H1 (cell line): Measurements from ENCODE around the gene C19orf44.
A peak's percentile ranks its signal among the peaks of the same experiment; 100 is the strongest.

Experiments used
- ATF2 ChIP-seq: IDR thresholded peaks from 2 replicates; pipeline ENCODE4 v1.6.1; 2012; ENCODE audit warnings: low read length, inconsistent platforms
- BACH1 ChIP-seq: IDR thresholded peaks from 2 replicates; pipeline ENCODE4 v1.6.1; 2012; ENCODE audit warnings: low read length, improper control_type of control experiment
- CREB1 ChIP-seq: IDR thresholded peaks from 2 replicates; pipeline ENCODE4 v1.6.1; 2012; ENCODE audit warnings: inconsistent platforms
- CTCF ChIP-seq, 3 experiments: IDR thresholded peaks; 1 replicate in 2 of 3; 2 replicates in 1 of 3; pipeline versions ENCODE4 v1.5.1 to v1.6.1; 2011; ENCODE audit warnings: low read length in 3 of 3, mild to moderate bottlenecking in 3 of 3, inconsistent platforms in 2 of 3, low read depth in 1 of 3, moderate library complexity in 1 of 3; ENCODE audit not compliant: insufficient read depth in 1 of 3; ENCODE audit errors: control extremely low read depth in 1 of 3
- GTF2F1 ChIP-seq: IDR thresholded peaks from 2 replicates; pipeline ENCODE4 v1.6.1; 2012; ENCODE audit warnings: low read depth, low read length, improper control_type of control experiment, borderline replicate concordance
- HDAC6 ChIP-seq: IDR thresholded peaks from one replicate; pipeline ENCODE4 v1.7.1; 2012; ENCODE audit warnings: low read depth, mild to moderate bottlenecking, inconsistent platforms, low read length, moderate library complexity
- KDM1A ChIP-seq: fragments of 200-600, 300-600 bp; sonication (generic); IDR thresholded peaks from 2 replicates; pipeline ENCODE4 v1.7.1; 2016; ENCODE audit warnings: mild to moderate bottlenecking, low read length, borderline replicate concordance
- MAX ChIP-seq: IDR thresholded peaks from 2 replicates; pipeline ENCODE4 v1.6.1; 2012; ENCODE audit warnings: inconsistent platforms
- PHF8 ChIP-seq: fragments of 200-600 bp; sonication (generic); conservative IDR thresholded peaks from 2 replicates; pipeline ENCODE4 v1.7.1; 2012; ENCODE audit warnings: low read depth, mild to moderate bottlenecking, inconsistent platforms, low read length, moderate library complexity
- POLR2A ChIP-seq, 2 experiments: IDR thresholded peaks; 1 replicate in 1 of 2; 2 replicates in 1 of 2; pipeline ENCODE4 v1.6.1; 2011; ENCODE audit warnings: low read depth in 2 of 2, low read length in 2 of 2, mild to moderate bottlenecking in 2 of 2; ENCODE audit errors: control extremely low read depth in 1 of 2
- RFX5 ChIP-seq: IDR thresholded peaks from 2 replicates; pipeline ENCODE4 v1.6.1; 2011; ENCODE audit warnings: low read depth, low read length, improper control_type of control experiment, borderline replicate concordance
- TAF7 ChIP-seq: optimal IDR thresholded peaks from 2 replicates; pipeline ENCODE3; 2011; ENCODE audit warnings: low read depth, mild to moderate bottlenecking, inconsistent platforms, low read length, moderate library complexity, borderline replicate concordance

GRCh38 chr19:16514383-16515019 lies 18.3 kb downstream of the C19orf44 start:
- peak in 2 of 3 experiments; percentile 13 to 23; a peak in 2 of 4 replicates for TF ChIP-seq CTCF (IDR thresholded peaks at IDR 0.05; ENCODE audit: control extremely low read depth in 1 of 3, insufficient read depth in 1 of 3, low read depth in 1 of 3, low read length in 3 of 3)
- no peak for TF ChIP-seq POLR2A (IDR thresholded peaks at IDR 0.05; ENCODE audit: control extremely low read depth in 1 of 2, low read depth in 2 of 2, low read length in 2 of 2)
- TF ChIP-seq PHF8, result no peak
- no peak for TF ChIP-seq GTF2F1
- no peak for TF ChIP-seq TAF7
- TF ChIP-seq RFX5, result no peak
- TF ChIP-seq CREB1, result no peak
- no peak for TF ChIP-seq MAX
- TF ChIP-seq KDM1A, result no peak
- TF ChIP-seq HDAC6, result no peak
- TF ChIP-seq BACH1, result no peak
- no peak for TF ChIP-seq ATF2
